Upper lobe of left lung (tissue), 4 donors: Measurements from ENCODE around the gene EFNA1.

Source experiments
- CTCF ChIP-seq, 6 experiments: fragments of 450-650 bp in 4 of 6; fragments of 200-600 bp in 2 of 6; sonication (generic) in 2 of 6; IDR thresholded peaks; one replicate each; pipeline ENCODE4 v1.5.1; 2016 to 2019; ENCODE audit warnings: antibody characterized with exemption in 6 of 6
- EP300 ChIP-seq, 4 donors: sonication (generic); formaldehyde crosslinking; IDR thresholded peaks; one replicate each; pipeline ENCODE4 v1.5.1; 2017; ENCODE audit warnings: antibody characterized with exemption in 4 of 4, control low read depth in 2 of 4
- POLR2A ChIP-seq, 4 donors: fragments of 450-650 bp; IDR thresholded peaks; one replicate each; pipeline ENCODE4 v1.5.1; 2016 to 2017; ENCODE audit warnings: antibody characterized with exemption in 4 of 4, mild to moderate bottlenecking in 2 of 4
- POLR2AphosphoS5 ChIP-seq, 2 donors: sonication (generic); formaldehyde crosslinking; IDR thresholded peaks; one replicate each; pipeline ENCODE4 v1.5.1; 2017; ENCODE audit warnings: antibody characterized with exemption in 2 of 2

- TF ChIP-seq CTCF (IDR thresholded peaks at IDR 0.05) (no peak), EP300 (IDR thresholded peaks at IDR 0.05) (no peak), POLR2A (IDR thresholded peaks at IDR 0.05) (no peak), POLR2AphosphoS5 (IDR thresholded peaks at IDR 0.05) (no peak)
Observed at GRCh38 chr1:155130272-155131006, 2.8 kb downstream of the EFNA1 start.
